HCT116 (cell line): ENCODE measurements around the gene SAMD4B. TPM values are rescaled to one million over a fixed set of nuclear protein-coding genes. Genes with fewer than 3 reads are reported as not detected.

Experiments used
- ATAC-seq: fragments of 200-7000 bp; cut with Tn5 transposase; 2 replicates; pipeline ENCODE4 v1.9.1; 2020; ENCODE audit warnings: mild to moderate bottlenecking, moderate library complexity
- BruUV-seq: library from RNA; stranded (reverse); fragments of 400-500 nt; replicated peaks from 2 replicates; lab custom pipeline; 2021; lab: Mats Ljungman, UMichigan
- CTCF ChIA-PET: fragments of 300-600 bp; sonication (Branson Sonifier 250); formaldehyde crosslinking; loops from one replicate; lab custom pipeline; 2021; ENCODE audit warnings: antibody characterized with exemption; lab: Charles Lee
- POLR2A ChIA-PET: fragments of 300-600, 350-600 bp; sonication (Branson Sonifier 250); formaldehyde crosslinking; loops from one replicate; lab custom pipeline; 2021; ENCODE audit warnings: antibody characterized with exemption; lab: Charles Lee
- RAD21 ChIA-PET, 2 experiments: fragments of 300-600 bp; sonication (Branson Sonifier 250); formaldehyde crosslinking; loops; one replicate each; lab custom pipeline; 2023; ENCODE audit warnings: low total read pairs in 2 of 2; ENCODE audit not compliant: uncharacterized antibody in 2 of 2, unreplicated experiment in 2 of 2, low non-redundant PET in 1 of 2; lab: Charles Lee
- DNase-seq: peaks from one replicate; pipeline ENCODE4 v3.0.0-alpha.2; 2010; ENCODE audit warnings: low read depth, low spot score
- H2AFZ ChIP-seq: fragments of 200-600 bp; shearing (Covaris generic), sonication (generic); 2 replicates; pipeline ENCODE4 v1.6.1; 2017; ENCODE audit warnings: low read depth, mixed run types, mixed read lengths, antibody characterized with exemption, low read length; ENCODE audit not compliant: poor library complexity, severe bottlenecking
- H3K27ac ChIP-seq: 2 replicates; pipeline ENCODE4 v1.5.1; 2012; ENCODE audit warnings: low read depth, low read length
- H3K27me3 ChIP-seq: fragments of 200-600 bp; sonication (generic); 2 replicates; pipeline ENCODE4 v1.6.1; 2016; ENCODE audit warnings: mixed run types, low read length, mixed read lengths; ENCODE audit not compliant: insufficient read depth
- H3K36me3 ChIP-seq, 2 experiments: fragments of 200-500 bp in 1 of 2; fragments of 200-600 bp in 1 of 2; sonication (Bioruptor generic) in 1 of 2; sonication (generic) in 1 of 2; 2 replicates each; pipeline versions ENCODE4 v1.5.1 to v1.6.1; 2014 to 2016; ENCODE audit warnings: low read length in 2 of 2, inconsistent platforms in 1 of 2, mixed read lengths in 1 of 2, mixed run types in 1 of 2; ENCODE audit not compliant: insufficient read depth in 2 of 2, control insufficient read depth in 1 of 2
- H3K4me1 ChIP-seq, 2 experiments: fragments of 200-600 bp in 1 of 2; sonication (generic) in 1 of 2; 2 replicates each; pipeline versions ENCODE4 v1.5.1 to v1.6.1; 2012 to 2017; ENCODE audit warnings: low read length in 2 of 2, inconsistent platforms in 1 of 2, mild to moderate bottlenecking in 1 of 2, mixed read lengths in 1 of 2, mixed run types in 1 of 2, moderate library complexity in 1 of 2; ENCODE audit not compliant: insufficient read depth in 2 of 2, control insufficient read depth in 1 of 2
- H3K4me2 ChIP-seq: fragments of 200-600 bp; sonication (generic); 2 replicates; pipeline ENCODE4 v1.6.1; 2017; ENCODE audit warnings: mixed run types, low read length, mixed read lengths
- H3K4me3 ChIP-seq, 2 experiments: fragments of 200-600 bp in 1 of 2; sonication (generic) in 1 of 2; replicated peaks in 1 of 2; 2 replicates each; pipeline ENCODE4 v1.5.1; 2011 to 2016; ENCODE audit warnings: low read length in 2 of 2, control low read depth in 1 of 2, low read depth in 1 of 2, mild to moderate bottlenecking in 1 of 2, mixed read lengths in 1 of 2, mixed run types in 1 of 2
- H3K79me2 ChIP-seq: fragments of 200-600 bp; sonication (generic); 2 replicates; pipeline ENCODE4 v1.6.1; 2017; ENCODE audit warnings: mild to moderate bottlenecking, mixed run types, low read length, moderate library complexity, mixed read lengths; ENCODE audit not compliant: insufficient read depth
- H3K9ac ChIP-seq: fragments of 200-600 bp; sonication (generic); 2 replicates; pipeline ENCODE4 v1.6.1; 2016; ENCODE audit warnings: low read length, mixed read lengths
- H3K9me2 ChIP-seq: fragments of 200-600 bp; sonication (generic), shearing (Covaris generic); 2 replicates; pipeline ENCODE4 v1.6.1; 2017; ENCODE audit warnings: mixed run types, mild to moderate bottlenecking, moderate library complexity; ENCODE audit not compliant: insufficient read depth
- H3K9me3 ChIP-seq, 2 experiments: fragments of 200-500 bp in 1 of 2; fragments of 200-600 bp in 1 of 2; sonication (Bioruptor generic) in 1 of 2; sonication (generic) in 1 of 2; 2 replicates each; pipeline ENCODE4 v1.6.1; 2014 to 2017; ENCODE audit warnings: low read length in 2 of 2, mixed read lengths in 2 of 2, inconsistent platforms in 1 of 2, low read depth in 1 of 2, mild to moderate bottlenecking in 1 of 2, mixed run types in 1 of 2, moderate library complexity in 1 of 2; ENCODE audit not compliant: control insufficient read depth in 1 of 2, insufficient read depth in 1 of 2
- H4K20me1 ChIP-seq: fragments of 200-600 bp; sonication (generic), shearing (Covaris generic); 2 replicates; pipeline ENCODE4 v1.6.1; 2017; ENCODE audit warnings: mixed run types, mild to moderate bottlenecking, moderate library complexity; ENCODE audit not compliant: insufficient read depth
- ATF3 ChIP-seq: IDR thresholded peaks from 2 replicates; pipeline ENCODE4 v1.6.1; 2012
- CBX3 ChIP-seq: IDR thresholded peaks from 2 replicates; pipeline ENCODE4 v1.6.1; 2012; ENCODE audit warnings: low read depth
- CEBPB ChIP-seq: IDR thresholded peaks from 2 replicates; pipeline ENCODE4 v1.6.1; 2012; ENCODE audit warnings: low read depth
- EGR1 ChIP-seq: IDR thresholded peaks from 2 replicates; pipeline ENCODE4 v1.6.1; 2012; ENCODE audit warnings: low read depth
- ELF1 ChIP-seq: IDR thresholded peaks from 2 replicates; pipeline ENCODE4 v1.6.1; 2012; ENCODE audit warnings: low read depth, borderline replicate concordance
- EZH2 ChIP-seq: fragments of 200-600 bp; sonication (generic); IDR thresholded peaks from 2 replicates; pipeline ENCODE4 v1.6.1; 2017; ENCODE audit warnings: antibody characterized with exemption, mixed run types
- FOSL1 ChIP-seq: IDR thresholded peaks from 2 replicates; pipeline ENCODE4 v1.6.1; 2012; ENCODE audit warnings: low read depth
- JUND ChIP-seq: IDR thresholded peaks from 2 replicates; pipeline ENCODE4 v1.6.1; 2012
- MAX ChIP-seq: IDR thresholded peaks from 2 replicates; pipeline ENCODE4 v1.6.1; 2012
- POLR2A ChIP-seq: IDR thresholded peaks from 2 replicates; pipeline ENCODE4 v1.7.0; 2011; ENCODE audit warnings: borderline replicate concordance; ENCODE audit not compliant: insufficient read depth, insufficient read length; ENCODE audit errors: extremely low read depth
- POLR2AphosphoS5 ChIP-seq: IDR thresholded peaks from 2 replicates; pipeline ENCODE4 v1.6.1; 2011; ENCODE audit warnings: mild to moderate bottlenecking, low read depth, low read length, moderate library complexity
- RAD21 ChIP-seq: IDR thresholded peaks from 2 replicates; pipeline ENCODE4 v1.6.1; 2012; ENCODE audit warnings: low read depth, mild to moderate bottlenecking
- SIN3A ChIP-seq: IDR thresholded peaks from 2 replicates; pipeline ENCODE4 v1.6.1; 2012; ENCODE audit warnings: low read depth
- SP1 ChIP-seq: IDR thresholded peaks from 2 replicates; pipeline ENCODE4 v1.6.1; 2012; ENCODE audit warnings: low read depth
- SRF ChIP-seq: IDR thresholded peaks from 2 replicates; pipeline ENCODE4 v1.6.1; 2012; ENCODE audit warnings: low read depth
- TCF7L2 ChIP-seq: IDR thresholded peaks from 2 replicates; pipeline ENCODE4 v1.7.0; 2011; ENCODE audit warnings: borderline replicate concordance, inconsistent platforms; ENCODE audit not compliant: insufficient read depth, insufficient read length; ENCODE audit errors: extremely low read depth
- ZBTB33 ChIP-seq: IDR thresholded peaks from 2 replicates; pipeline ENCODE4 v1.6.1; 2011; ENCODE audit warnings: mild to moderate bottlenecking, low read length, moderate library complexity; ENCODE audit not compliant: insufficient replicate concordance; ENCODE audit errors: extremely low read depth
- ZFX ChIP-seq: fragments of 450-650 bp; IDR thresholded peaks from 2 replicates; pipeline ENCODE4 v1.6.1; 2017
- ZNF274 ChIP-seq: fragments of 200-500 bp; sonication (Bioruptor generic); IDR thresholded peaks from 2 replicates; pipeline ENCODE4 v1.6.1; 2014; ENCODE audit warnings: mild to moderate bottlenecking, low read depth, low read length, inconsistent platforms
- intact Hi-C: fragments of 100-400 bp; cut with micrococcal nuclease; formaldehyde crosslinking; loops from 2 replicates; pipeline ENCODE4 v1.10.0; 2022
- total RNA-seq: library from RNA; stranded (reverse); gene quantifications from one replicate; pipeline ENCODE4 v1.2.1, GENCODE V29; 2021; ENCODE audit not compliant: unreplicated experiment

The SAMD4B gene
- total RNA-seq, 1 experiment from 2014 or later, result 127 TPM

GRCh38 chr19:39419003-39419402 is 76.8 kb downstream of the SAMD4B start:
- BruUV-seq, result no TSS peak
- ATAC-seq, result no peak
- Histone ChIP-seq H4K20me1 (no peaks in the 10 kb centered on the region), H2AFZ (no peak overlapping the region), H3K27ac (no peak overlapping the region), H3K9me2 (no peaks in the 10 kb centered on the region), H3K79me2 (no peaks in the 10 kb centered on the region)
- DNase-seq, result no peak
- POLR2A ChIA-PET, result interaction anchor here (1.3 to 3.4 kb wide), 3 partner anchors 8 to 17 kb away, joined by 3 to 17 read pairs (median 7); partner anchors contain the start of gene RPS16
- TF ChIP-seq POLR2AphosphoS5 (no peak), POLR2A (no peak), ZFX (no peak), EGR1 (no peak), CEBPB (no peak), SIN3A (no peak), ZNF274 (no peak), JUND (no peak), SRF (no peak), RAD21 (no peak), TCF7L2 (no peak), MAX (no peak), SP1 (no peak), CBX3 (no peak), ZBTB33 (no peak), EZH2 (no peak), ELF1 (no peak), FOSL1 (no peak), ATF3 (no peak)
- TF ChIP-seq, all 23 proteins: peak for 0
- ChIA-PET CTCF (no interaction called here), RAD21 (no interaction called here)
- no peaks in the 10 kb centered on the region for H3K27me3 ChIP-seq
- no peak overlapping the region for H3K4me3 ChIP-seq
- no peaks in the 10 kb centered on the region for H3K9me3 ChIP-seq
- intact Hi-C loops, result no loop called here
- H3K4me1 ChIP-seq, result peaks cover 3 to 8% of the 10 kb centered on the region in 2 experiments; a peak in 3 of 4 replicates
- H3K4me2 ChIP-seq, result no peak overlapping the region
- 0 out of 4 replicates have a peak, but pooled peaks cover 0 to 4% of the 10 kb centered on the region in 2 experiments for H3K36me3 ChIP-seq
- no peak overlapping the region for H3K9ac ChIP-seq
